ENCODE measurements around the gene COG1.

- TF ChIP-seq POLR2AphosphoS5 (IDR thresholded peaks at IDR 0.05; ENCODE audit: low read depth, low read length) (no peak), RNF2 (IDR thresholded peaks at IDR 0.05; ENCODE audit: borderline replicate concordance, low read depth, low read length, missing control alignments, poor library complexity, severe bottlenecking) (no peak), CTCF (IDR thresholded peaks at IDR 0.05; ENCODE audit: control extremely low read depth in 1 of 3, insufficient read depth in 1 of 3, low read depth in 1 of 3, low read length in 3 of 3) (no peak), POLR2A (IDR thresholded peaks at IDR 0.05; ENCODE audit: control extremely low read depth in 1 of 2, low read depth in 2 of 2, low read length in 2 of 2) (no peak), CHD2 (IDR thresholded peaks at IDR 0.05; ENCODE audit: low read length) (no peak), EZH2 (IDR thresholded peaks at IDR 0.05; ENCODE audit: low read depth, low read length, severe bottlenecking) (no peak), MAFK (IDR thresholded peaks at IDR 0.05; ENCODE audit: low read depth, low read length) (no peak), TAF1 (IDR thresholded peaks at IDR 0.05; ENCODE audit: low read depth, low read length) (no peak), ASH2L (IDR thresholded peaks at IDR 0.05; ENCODE audit: low read length) (no peak), BRCA1 (IDR thresholded peaks at IDR 0.05; ENCODE audit: low read depth, low read length) (no peak), BACH1 (IDR thresholded peaks at IDR 0.05; ENCODE audit: low read length) (no peak), TEAD4 (IDR thresholded peaks at IDR 0.05; ENCODE audit: low read depth, low read length) (no peak)
Observed at GRCh38 chr17:73168667-73169066, 24.2 kb upstream of the COG1 start.
